HG02798 (cell line): ENCODE measurements around the gene PABPN1.

ENCODE experiments used
- ATAC-seq: cut with Tn5 transposase; IDR thresholded peaks from one replicate; pipeline ENCODE4 v1.9.1; 2021; ENCODE audit warnings: mild to moderate bottlenecking; ENCODE audit not compliant: unreplicated experiment, poor library complexity

PABPN1 gene

GRCh38 chr14:23326491-23327332, 5.5 kb downstream of the PABPN1 start:
- no peak for ATAC-seq

- peak; percentile 44 for ATAC-seq
These were observed 6.9 kb downstream of the PABPN1 start for GRCh38 chr14:23327947-23328744.

GRCh38 chr14:23335623-23336022, 14.4 kb downstream of the PABPN1 start:
- ATAC-seq: no peak

GRCh38 chr14:23339506-23340268, 18.4 kb downstream of the PABPN1 start:
- ATAC-seq: no peak

- no peak for ATAC-seq
These were observed 23.2 kb downstream of the PABPN1 start for GRCh38 chr14:23344481-23344880.

- no peak for ATAC-seq
These were observed 24.9 kb downstream of the PABPN1 start for GRCh38 chr14:23345987-23346692.

- no peak for ATAC-seq
These were observed 25.6 kb downstream of the PABPN1 start for GRCh38 chr14:23346693-23347405.

GRCh38 chr14:23347406-23348296, 26.4 kb downstream of the PABPN1 start:
- ATAC-seq: no peak

GRCh38 chr14:23348297-23348655, 27.0 kb downstream of the PABPN1 start:
- ATAC-seq: no peak

- no peak for ATAC-seq
These were observed 28.0 kb downstream of the PABPN1 start for GRCh38 chr14:23349156-23349845.

GRCh38 chr14:23351681-23352505, 30.6 kb downstream of the PABPN1 start:
- no peak for ATAC-seq

GRCh38 chr14:23352506-23353432, 31.5 kb downstream of the PABPN1 start, which contains the start of gene SLC22A17:
TSS of gene SLC22A17 (minus strand) at chr14:23352887.
- no peak for ATAC-seq

GRCh38 chr14:23353433-23353780, 32.1 kb downstream of the PABPN1 start:
- ATAC-seq: no peak

- ATAC-seq: no peak
These were observed 33.7 kb downstream of the PABPN1 start for GRCh38 chr14:23354990-23355389.

- ATAC-seq: no peak
These were observed 34.7 kb downstream of the PABPN1 start for GRCh38 chr14:23355871-23356435.

- no peak for ATAC-seq
These were observed 35.4 kb downstream of the PABPN1 start for GRCh38 chr14:23356662-23357061.
